NT2/D1 (cell line): ENCODE results near the gene RAB3C.

Source experiments
- SUZ12 ChIP-seq: IDR thresholded peaks from 2 replicates; pipeline ENCODE4 v1.6.1; 2011; ENCODE audit not compliant: insufficient read length, insufficient read depth; ENCODE audit errors: extremely low read depth
- YY1 ChIP-seq: IDR thresholded peaks from 2 replicates; pipeline ENCODE4 v1.6.1; 2011; ENCODE audit not compliant: insufficient read length, insufficient read depth

GRCh38 chr5:58898538-58898937 lies 315.7 kb downstream of the RAB3C start:
- TF ChIP-seq YY1, result no peak
- no peak for TF ChIP-seq SUZ12
